Caco-2 (cell line): ENCODE data around the gene STRADB. TPM values are rescaled to one million over a fixed set of nuclear protein-coding genes. Genes with fewer than 3 reads are reported as not detected.

Experiments
- BruUV-seq: library from RNA; stranded (reverse); fragments of 400-500 nt; replicated peaks from 2 replicates; lab custom pipeline; 2021; lab: Mats Ljungman, UMichigan
- CTCF ChIA-PET: fragments of 300-600 bp; sonication (Branson Sonifier 250); formaldehyde crosslinking; loops from one replicate; lab custom pipeline; 2022; ENCODE audit warnings: antibody characterized with exemption; lab: Charles Lee
- POLR2A ChIA-PET: fragments of 300-600 bp; sonication (Branson Sonifier 250); formaldehyde crosslinking; loops from one replicate; lab custom pipeline; 2022; ENCODE audit warnings: antibody characterized with exemption; lab: Charles Lee
- DNase-seq, 2 experiments: peaks; one replicate each; pipeline versions ENCODE4 v3.0.0 to v3.0.0-alpha.2; 2020 to 2022
- H3K27me3 ChIP-seq: replicated peaks from 2 replicates; pipeline ENCODE4 v1.6.0; 2011; ENCODE audit warnings: low read length; ENCODE audit not compliant: control insufficient read depth, insufficient read depth
- H3K36me3 ChIP-seq: 2 replicates; pipeline ENCODE4 v1.5.1; 2011; ENCODE audit warnings: low read length; ENCODE audit not compliant: control insufficient read depth, insufficient read depth
- H3K4me1 ChIP-seq: fragments of 250-450 bp; sonication (Bioruptor Pico); 2 replicates; pipeline ENCODE4 v1.5.1; 2020; ENCODE audit warnings: mild to moderate bottlenecking
- H3K4me3 ChIP-seq: 2 replicates; pipeline ENCODE4 v1.5.1; 2011; ENCODE audit warnings: low read depth, mild to moderate bottlenecking, control low read depth, low read length
- H3K9me3 ChIP-seq: fragments of 250-450 bp; sonication (Bioruptor Pico); 2 replicates; pipeline ENCODE4 v1.5.1; 2020; ENCODE audit warnings: mild to moderate bottlenecking, moderate library complexity
- H3K27ac Mint-ChIP-seq: one replicate; pipeline ENCODE4 v1.8.0; 2022; ENCODE audit warnings: mixed read lengths; ENCODE audit not compliant: unreplicated experiment
- H3K27me3 Mint-ChIP-seq: one replicate; pipeline ENCODE4 v1.8.0; 2022; ENCODE audit warnings: mixed read lengths; ENCODE audit not compliant: insufficient read depth, unreplicated experiment
- H3K36me3 Mint-ChIP-seq: one replicate; pipeline ENCODE4 v1.8.0; 2022; ENCODE audit warnings: mild to moderate bottlenecking, mixed read lengths; ENCODE audit not compliant: insufficient read depth, unreplicated experiment
- H3K4me1 Mint-ChIP-seq: one replicate; pipeline ENCODE4 v1.8.0; 2022; ENCODE audit warnings: low read depth, mixed read lengths; ENCODE audit not compliant: unreplicated experiment
- H3K4me3 Mint-ChIP-seq: one replicate; pipeline ENCODE4 v1.8.0; 2022; ENCODE audit warnings: mild to moderate bottlenecking, moderate library complexity, mixed read lengths; ENCODE audit not compliant: unreplicated experiment
- H3K9me3 Mint-ChIP-seq: one replicate; pipeline ENCODE4 v1.8.0; 2022; ENCODE audit warnings: mixed read lengths; ENCODE audit not compliant: unreplicated experiment
- intact Hi-C: fragments of 100-400 bp; cut with micrococcal nuclease; formaldehyde crosslinking; loops from one replicate; pipeline ENCODE4 v1.10.0; 2022; ENCODE audit not compliant: unreplicated experiment
- total RNA-seq: library from RNA; stranded (reverse); gene quantifications from 2 replicates; pipeline ENCODE4 v1.2.3, GENCODE V29; 2022
- TF ChIP-seq, protein P1 (sequence below), 2 experiments: fragments of 200-600 bp in 1 of 2; IDR thresholded peaks; 1 replicate in 1 of 2; 2 replicates in 1 of 2; pipeline versions ENCODE4 v1.5.1 to v1.8.0; 2011 to 2022; ENCODE audit warnings: antibody characterized with exemption in 1 of 2, control low read depth in 1 of 2, inconsistent platforms in 1 of 2, low read depth in 1 of 2, low read length in 1 of 2, mild to moderate bottlenecking in 1 of 2, moderate library complexity in 1 of 2; ENCODE audit not compliant: insufficient read depth in 1 of 2, severe bottlenecking in 1 of 2, unreplicated experiment in 1 of 2

Gene STRADB
- total RNA-seq, 1 experiment from 2014 or later = 49.0 TPM

DNA sequence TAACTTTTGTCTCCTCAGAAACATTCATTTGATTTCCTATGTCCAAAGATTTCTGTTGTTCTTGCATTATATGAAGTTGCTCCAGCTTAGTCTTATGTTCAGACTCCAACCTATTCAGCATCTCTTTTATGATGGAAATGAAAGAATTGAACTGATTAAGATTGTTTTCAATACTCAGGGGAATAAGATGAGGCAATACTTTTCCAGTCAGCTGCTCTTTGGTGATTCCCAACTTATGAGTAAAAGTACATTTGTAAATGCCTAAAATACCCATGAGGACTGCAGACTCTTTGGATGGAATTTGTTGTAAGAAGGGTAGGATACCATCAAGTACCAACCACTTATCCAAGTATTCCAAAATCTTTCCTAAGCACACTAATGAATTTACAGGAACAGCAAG, 40.1 kb upstream of the STRADB start:
- TF ChIP-seq, protein P1, sequence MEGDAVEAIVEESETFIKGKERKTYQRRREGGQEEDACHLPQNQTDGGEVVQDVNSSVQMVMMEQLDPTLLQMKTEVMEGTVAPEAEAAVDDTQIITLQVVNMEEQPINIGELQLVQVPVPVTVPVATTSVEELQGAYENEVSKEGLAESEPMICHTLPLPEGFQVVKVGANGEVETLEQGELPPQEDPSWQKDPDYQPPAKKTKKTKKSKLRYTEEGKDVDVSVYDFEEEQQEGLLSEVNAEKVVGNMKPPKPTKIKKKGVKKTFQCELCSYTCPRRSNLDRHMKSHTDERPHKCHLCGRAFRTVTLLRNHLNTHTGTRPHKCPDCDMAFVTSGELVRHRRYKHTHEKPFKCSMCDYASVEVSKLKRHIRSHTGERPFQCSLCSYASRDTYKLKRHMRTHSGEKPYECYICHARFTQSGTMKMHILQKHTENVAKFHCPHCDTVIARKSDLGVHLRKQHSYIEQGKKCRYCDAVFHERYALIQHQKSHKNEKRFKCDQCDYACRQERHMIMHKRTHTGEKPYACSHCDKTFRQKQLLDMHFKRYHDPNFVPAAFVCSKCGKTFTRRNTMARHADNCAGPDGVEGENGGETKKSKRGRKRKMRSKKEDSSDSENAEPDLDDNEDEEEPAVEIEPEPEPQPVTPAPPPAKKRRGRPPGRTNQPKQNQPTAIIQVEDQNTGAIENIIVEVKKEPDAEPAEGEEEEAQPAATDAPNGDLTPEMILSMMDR (IDR thresholded peaks at IDR 0.05; ENCODE audit: insufficient read depth in 1 of 2, low read depth in 1 of 2, low read length in 1 of 2, severe bottlenecking in 1 of 2, unreplicated experiment in 1 of 2) = no peak
- intact Hi-C loops = loop anchor here (10.0 kb wide), 2 partner anchors 233 to 303 kb away; partner anchors contain the start of gene TMEM237

DNA sequence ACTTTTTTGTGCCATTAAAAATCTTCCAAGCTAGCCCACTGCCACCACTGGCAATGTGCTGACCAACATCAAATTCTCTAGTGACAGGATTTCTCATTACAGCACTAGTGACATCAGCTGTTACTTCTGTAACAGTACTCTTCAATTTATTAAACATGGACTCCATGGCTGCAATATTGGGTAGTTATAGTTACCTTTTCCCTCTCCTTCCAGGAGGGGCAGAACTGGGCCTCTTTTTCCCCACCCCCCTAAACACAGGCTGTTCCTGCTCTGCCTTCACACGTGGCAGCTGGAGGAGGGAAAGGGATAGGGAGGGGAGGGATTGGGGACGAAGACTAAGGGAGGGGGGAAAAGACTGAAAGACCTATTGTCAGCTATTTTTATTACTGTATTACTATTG, 38.4 kb upstream of the STRADB start:
- Histone ChIP-seq H3K4me1 (peaks cover 8% of the 10 kb centered on the region), H3K36me3 (no peaks in the 10 kb centered on the region; the same call in 1 of the 2 replicates), H3K4me3 (no peak overlapping the region), H3K9me3 (no peaks in the 10 kb centered on the region), H3K27me3 (no peaks in the 10 kb centered on the region)
- ChIA-PET POLR2A (no interaction called here), CTCF (no interaction called here)
- H3K4me1 Mint-ChIP-seq = no peaks in the 10 kb centered on the region
- TF ChIP-seq, protein P1 (IDR thresholded peaks at IDR 0.05; ENCODE audit: insufficient read depth in 1 of 2, low read depth in 1 of 2, low read length in 1 of 2, severe bottlenecking in 1 of 2, unreplicated experiment in 1 of 2) = no peak
- H3K4me3 Mint-ChIP-seq = no peak overlapping the region
- no TSS peak for BruUV-seq
- intact Hi-C loops = loop anchor here (10.0 kb wide), 2 partner anchors 232 to 302 kb away; partner anchors contain the start of gene TMEM237
- H3K9me3 Mint-ChIP-seq = no peaks in the 10 kb centered on the region
- no peaks in the 10 kb centered on the region for H3K36me3 Mint-ChIP-seq
- no peaks in the 10 kb centered on the region for H3K27me3 Mint-ChIP-seq
- no peak for DNase-seq
- no peak overlapping the region for H3K27ac Mint-ChIP-seq

More for the DNA sequence above, 40.1 kb upstream of the STRADB start:
- DNase-seq = no peak
- H3K27me3 ChIP-seq = no peaks in the 10 kb centered on the region
- no peaks in the 10 kb centered on the region for H3K9me3 Mint-ChIP-seq
- H3K36me3 ChIP-seq = no peaks in the 10 kb centered on the region; the same call in 1 of the 2 replicates
- no peaks in the 10 kb centered on the region for H3K9me3 ChIP-seq
- H3K36me3 Mint-ChIP-seq = no peaks in the 10 kb centered on the region
- H3K27me3 Mint-ChIP-seq = no peaks in the 10 kb centered on the region
- no peaks in the 10 kb centered on the region for H3K4me1 Mint-ChIP-seq
- BruUV-seq = no TSS peak
- no peak overlapping the region for H3K4me3 ChIP-seq
- no peak overlapping the region for H3K27ac Mint-ChIP-seq
- peaks cover 8% of the 10 kb centered on the region for H3K4me1 ChIP-seq
- H3K4me3 Mint-ChIP-seq = no peak overlapping the region
- ChIA-PET CTCF (no interaction called here), POLR2A (no interaction called here)

GRCh38 chr2:201413552-201413951, 38.0 kb upstream of the STRADB start:
- H3K36me3 Mint-ChIP-seq = no peaks in the 10 kb centered on the region
- H3K9me3 Mint-ChIP-seq = no peaks in the 10 kb centered on the region
- no peak for DNase-seq
- H3K27ac Mint-ChIP-seq = no peak overlapping the region
- no peaks in the 10 kb centered on the region for H3K27me3 Mint-ChIP-seq
- Histone ChIP-seq H3K36me3 (no peaks in the 10 kb centered on the region; the same call in 1 of the 2 replicates), H3K27me3 (no peaks in the 10 kb centered on the region), H3K4me1 (peaks cover 8% of the 10 kb centered on the region), H3K9me3 (no peaks in the 10 kb centered on the region), H3K4me3 (no peak overlapping the region)
- no TSS peak for BruUV-seq
- intact Hi-C loops = loop anchor here (10.0 kb wide), 2 partner anchors 231 to 301 kb away; partner anchors contain the start of gene TMEM237
- ChIA-PET POLR2A (no interaction called here), CTCF (no interaction called here)
- H3K4me1 Mint-ChIP-seq = no peaks in the 10 kb centered on the region
- TF ChIP-seq, protein P1 (IDR thresholded peaks at IDR 0.05; ENCODE audit: insufficient read depth in 1 of 2, low read depth in 1 of 2, low read length in 1 of 2, severe bottlenecking in 1 of 2, unreplicated experiment in 1 of 2) = no peak
- no peak overlapping the region for H3K4me3 Mint-ChIP-seq
